Stromal cell of bone marrow (primary cell): Measurements from ENCODE around the gene CYP2C18.
"Not testable (repeated sequence)": the region's sequence is repeated elsewhere in the genome, so short reads cannot be mapped to it uniquely, and the experiment has no call there.

Experiments used
- DNase-seq: peaks from one replicate; pipeline ENCODE4 v3.0.0-alpha.2; 2012; ENCODE audit warnings: low read depth

The CYP2C18 gene

GRCh38 chr10:94747838-94748237 is 64.3 kb downstream of the CYP2C18 start:
- DNase-seq = no peak

GRCh38 chr10:94757916-94758315 is 74.4 kb downstream of the CYP2C18 start:
- DNase-seq = no peak

- no peak for DNase-seq
Measured at GRCh38 chr10:94760586-94761178, 77.2 kb downstream of the CYP2C18 start.

DNA sequence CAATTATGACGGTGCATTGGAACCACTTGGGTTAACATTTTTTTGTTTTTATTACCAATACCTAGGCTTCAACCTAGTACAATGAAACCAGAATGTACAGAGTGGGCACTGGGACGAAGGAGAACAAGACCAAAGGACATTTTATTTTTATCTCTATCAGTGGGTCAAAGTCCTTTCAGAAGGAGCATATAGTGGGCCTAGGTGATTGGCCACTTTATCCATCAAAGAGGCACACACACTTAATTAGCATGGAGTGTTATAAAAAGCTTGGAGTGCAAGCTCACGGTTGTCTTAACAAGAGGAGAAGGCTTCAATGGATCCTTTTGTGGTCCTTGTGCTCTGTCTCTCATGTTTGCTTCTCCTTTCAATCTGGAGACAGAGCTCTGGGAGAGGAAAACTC is 78.9 kb downstream of the CYP2C18 start, which contains the start of gene CYP2C19:
TSS of gene CYP2C19 (plus strand) at position 289 of the 400 bp plus-strand sequence. CDS start at position 314, 25 bp downstream.
- no peak for DNase-seq

DNA sequence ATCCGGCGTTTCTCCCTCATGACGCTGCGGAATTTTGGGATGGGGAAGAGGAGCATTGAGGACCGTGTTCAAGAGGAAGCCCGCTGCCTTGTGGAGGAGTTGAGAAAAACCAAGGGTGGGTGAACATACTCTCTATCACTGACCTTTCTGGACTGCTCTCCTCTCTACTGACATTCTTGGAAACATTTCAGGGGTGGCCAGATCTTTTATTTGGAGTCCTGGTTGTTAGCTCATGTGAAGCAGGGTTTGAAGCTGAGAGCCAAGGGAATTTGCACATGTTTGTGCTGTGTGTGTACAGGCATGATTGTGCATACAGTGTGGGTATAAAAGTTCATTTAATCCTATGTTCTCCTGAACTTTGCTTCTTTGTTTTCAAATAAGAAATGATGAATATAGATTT is 91.9 kb downstream of the CYP2C18 start:
- not testable (repeated sequence) for DNase-seq

DNA sequence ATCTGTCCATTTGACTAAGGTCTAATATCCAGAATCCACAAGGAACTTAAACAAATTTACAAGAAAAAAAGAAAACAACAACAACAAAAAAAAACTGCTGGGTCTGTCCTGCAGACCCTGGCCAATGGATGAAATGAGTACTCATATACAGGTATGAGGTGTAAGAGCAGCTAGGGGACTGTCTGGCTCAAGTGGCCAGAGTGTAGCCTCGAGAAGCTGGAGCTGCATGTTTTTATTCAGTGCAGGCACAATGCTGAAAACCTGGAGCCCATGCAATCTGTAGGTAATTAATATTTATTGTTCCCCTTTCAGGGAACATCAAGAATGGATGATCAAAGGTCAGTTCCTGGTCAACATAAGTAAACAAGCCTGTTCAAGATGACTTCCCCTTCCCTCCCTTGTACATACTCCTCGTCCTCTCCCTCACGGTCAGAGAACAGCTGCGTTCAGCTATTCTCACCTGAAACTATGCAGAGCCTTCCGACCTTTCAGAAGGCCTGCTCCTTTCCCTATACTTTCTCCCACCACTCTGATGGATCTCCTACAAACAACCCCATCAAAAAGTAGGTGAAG is 94.4 kb downstream of the CYP2C18 start:
- no peak for DNase-seq

DNA sequence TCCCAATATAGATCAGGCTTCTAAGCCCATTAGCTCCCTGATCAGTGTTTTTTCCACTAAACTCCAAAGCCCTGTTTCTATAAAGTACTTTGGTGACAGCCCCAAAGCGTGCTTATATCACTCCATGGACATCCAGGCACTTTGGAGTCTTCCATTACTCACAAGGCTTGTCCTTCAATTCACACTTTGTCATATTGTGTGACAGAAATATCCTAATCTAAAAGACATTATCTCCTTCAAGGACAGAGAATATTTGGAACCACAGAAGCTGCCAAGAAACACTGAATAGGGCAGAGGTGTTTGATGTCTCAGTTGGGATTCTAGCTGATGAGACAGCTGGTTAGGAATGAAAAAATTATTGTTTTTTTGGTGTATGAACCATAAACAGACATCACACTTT is 97.3 kb downstream of the CYP2C18 start:
- DNase-seq = no peak

DNA sequence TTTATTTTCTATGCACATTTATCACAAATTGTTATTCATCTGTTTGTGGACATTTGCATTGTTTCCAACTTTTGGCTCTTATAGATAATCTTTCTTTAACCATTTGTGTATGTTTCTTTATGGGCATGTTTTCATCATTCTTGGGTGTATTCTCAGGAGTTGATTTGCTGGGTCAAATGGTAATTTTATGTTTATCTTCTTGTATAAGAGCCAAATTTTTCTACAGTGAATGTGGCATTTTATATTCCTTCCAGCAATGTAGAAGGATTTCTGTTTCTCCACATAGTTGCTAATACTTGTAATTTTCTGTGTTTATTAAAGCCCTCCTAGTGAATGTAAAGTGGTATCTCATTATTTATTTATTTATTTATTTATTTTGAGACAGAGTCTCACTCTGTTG is 100.7 kb downstream of the CYP2C18 start:
- no peak for DNase-seq

DNA sequence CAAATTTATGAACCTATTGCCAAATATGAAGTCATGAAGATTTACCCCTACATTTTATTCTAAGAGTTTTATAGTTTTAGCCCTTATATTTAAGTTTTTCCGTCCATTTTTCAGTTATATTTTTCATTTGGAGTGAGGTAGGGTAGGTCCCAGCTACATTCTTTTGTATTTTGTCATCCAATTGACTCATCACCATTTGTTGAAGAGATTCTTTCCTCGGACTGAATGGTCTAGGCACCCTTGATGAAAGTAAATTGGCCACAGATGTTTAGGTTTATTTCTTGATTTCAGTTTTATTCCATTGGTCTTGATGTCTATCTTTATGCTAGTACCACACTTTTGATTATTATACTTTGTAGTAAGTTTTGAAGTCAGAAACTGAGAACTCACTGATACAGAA is 101.7 kb downstream of the CYP2C18 start:
- DNase-seq = no peak
